Body of pancreas (tissue), 4 donors: ENCODE measurements around the gene FHL2.

Source experiments
- POLR2A ChIP-seq, 3 donors: fragments of 450-650 bp; IDR thresholded peaks; one replicate each; pipeline ENCODE4 v1.6.1; 2016; ENCODE audit warnings: antibody characterized with exemption in 3 of 3, mild to moderate bottlenecking in 2 of 3
- TF ChIP-seq, protein P1 (sequence below), 7 experiments: fragments of 450-650 bp in 4 of 7; fragments of 200-600 bp in 3 of 7; sonication (generic) in 3 of 7; IDR thresholded peaks; one replicate each; pipeline ENCODE4 v1.5.1; 2016 to 2019; ENCODE audit warnings: antibody characterized with exemption in 7 of 7

GRCh38 chr2:105428387-105429018 lies 29.7 kb upstream of the FHL2 start:
- TF ChIP-seq, protein P1, sequence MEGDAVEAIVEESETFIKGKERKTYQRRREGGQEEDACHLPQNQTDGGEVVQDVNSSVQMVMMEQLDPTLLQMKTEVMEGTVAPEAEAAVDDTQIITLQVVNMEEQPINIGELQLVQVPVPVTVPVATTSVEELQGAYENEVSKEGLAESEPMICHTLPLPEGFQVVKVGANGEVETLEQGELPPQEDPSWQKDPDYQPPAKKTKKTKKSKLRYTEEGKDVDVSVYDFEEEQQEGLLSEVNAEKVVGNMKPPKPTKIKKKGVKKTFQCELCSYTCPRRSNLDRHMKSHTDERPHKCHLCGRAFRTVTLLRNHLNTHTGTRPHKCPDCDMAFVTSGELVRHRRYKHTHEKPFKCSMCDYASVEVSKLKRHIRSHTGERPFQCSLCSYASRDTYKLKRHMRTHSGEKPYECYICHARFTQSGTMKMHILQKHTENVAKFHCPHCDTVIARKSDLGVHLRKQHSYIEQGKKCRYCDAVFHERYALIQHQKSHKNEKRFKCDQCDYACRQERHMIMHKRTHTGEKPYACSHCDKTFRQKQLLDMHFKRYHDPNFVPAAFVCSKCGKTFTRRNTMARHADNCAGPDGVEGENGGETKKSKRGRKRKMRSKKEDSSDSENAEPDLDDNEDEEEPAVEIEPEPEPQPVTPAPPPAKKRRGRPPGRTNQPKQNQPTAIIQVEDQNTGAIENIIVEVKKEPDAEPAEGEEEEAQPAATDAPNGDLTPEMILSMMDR (IDR thresholded peaks at IDR 0.05): no peak
- TF ChIP-seq POLR2A (IDR thresholded peaks at IDR 0.05): no peak
